GM18861 (cell line): Measurements from ENCODE around the gene SLC16A14.
A peak's percentile ranks its signal among the peaks of the same experiment; 100 is the strongest.

Experiments
- ATAC-seq: cut with Tn5 transposase; IDR thresholded peaks from one replicate; pipeline ENCODE4 v1.9.1; 2021; ENCODE audit not compliant: unreplicated experiment

Gene SLC16A14

DNA sequence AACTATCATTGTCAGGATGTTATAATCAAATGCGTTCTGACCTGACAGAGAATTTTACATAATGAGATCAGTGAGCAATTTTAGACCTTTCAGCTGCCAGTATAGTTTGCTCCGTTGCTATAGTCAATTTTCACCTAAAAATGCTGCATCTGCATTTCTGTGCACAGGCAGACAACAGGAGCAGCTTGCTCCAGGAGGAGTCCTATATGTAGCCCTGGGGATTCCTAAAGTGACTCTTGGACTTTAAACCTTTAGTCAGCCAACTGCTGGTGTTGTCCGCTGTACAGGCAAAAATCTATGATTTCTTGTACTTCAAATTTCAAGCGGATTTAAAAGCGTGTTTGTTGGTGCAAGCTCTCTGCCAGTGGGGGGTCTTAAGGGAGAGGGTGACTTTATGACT is 25.7 kb downstream of the SLC16A14 start:
- ATAC-seq, result no peak

DNA sequence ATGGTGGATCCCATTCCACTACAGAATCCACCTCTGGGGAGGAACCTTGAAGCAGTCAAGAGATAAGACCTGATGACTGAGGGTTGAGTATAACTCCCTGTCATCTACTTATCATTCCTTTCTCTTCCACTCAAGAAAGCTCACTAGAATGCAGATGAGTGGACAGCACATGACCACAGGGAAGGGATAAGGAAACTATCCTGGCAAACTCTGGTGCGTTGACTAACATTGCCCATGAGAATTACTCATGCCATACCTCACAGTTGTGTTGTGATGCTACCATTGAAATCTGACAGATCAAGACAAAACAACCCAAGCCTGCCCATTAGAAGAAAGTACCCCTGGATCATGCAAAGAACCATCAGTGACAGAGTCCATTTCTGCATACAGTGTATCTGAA is 26.5 kb downstream of the SLC16A14 start:
- ATAC-seq, result no peak

DNA sequence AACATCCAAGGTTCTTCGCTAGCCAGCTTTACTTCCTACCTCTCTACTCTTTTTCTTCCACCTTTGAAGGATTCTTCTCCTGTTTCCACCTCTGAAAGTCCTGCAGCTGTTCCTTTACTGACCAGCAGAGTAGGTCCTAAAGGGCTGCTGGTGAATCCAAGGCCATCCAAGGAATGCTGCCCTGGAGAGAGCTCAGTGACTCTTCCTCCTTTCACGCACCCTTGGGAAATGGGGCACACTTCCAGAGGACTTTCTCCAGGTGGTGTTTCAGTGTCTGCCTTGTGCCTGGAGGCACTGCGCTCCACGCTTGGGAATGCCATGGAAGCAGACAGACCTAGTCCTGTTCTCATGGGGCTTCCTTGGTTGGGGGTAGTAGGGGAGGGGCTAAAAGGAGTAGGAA is 45.4 kb downstream of the SLC16A14 start:
- ATAC-seq, result no peak

DNA sequence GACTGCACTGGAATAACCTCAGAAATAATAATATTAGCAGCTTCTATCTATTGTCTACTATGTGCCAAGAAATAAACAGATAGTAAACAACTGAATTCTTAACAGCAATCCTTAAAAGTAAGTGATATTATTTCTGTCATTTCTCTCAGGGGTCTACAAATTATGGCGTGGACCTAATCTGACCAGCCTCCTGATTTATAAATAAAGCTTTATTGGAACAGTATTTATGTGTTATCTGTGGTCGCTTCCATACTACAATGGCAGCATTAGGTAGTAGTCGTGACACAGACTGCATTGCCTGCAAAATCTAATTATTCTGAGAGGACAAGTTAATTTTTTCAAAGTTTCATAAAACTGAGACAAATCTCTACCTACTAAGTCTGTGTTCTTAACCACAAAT is 49.0 kb downstream of the SLC16A14 start:
- no peak for ATAC-seq

GRCh38 chr2:230018153-230018552 is 50.6 kb downstream of the SLC16A14 start:
- no peak for ATAC-seq

DNA sequence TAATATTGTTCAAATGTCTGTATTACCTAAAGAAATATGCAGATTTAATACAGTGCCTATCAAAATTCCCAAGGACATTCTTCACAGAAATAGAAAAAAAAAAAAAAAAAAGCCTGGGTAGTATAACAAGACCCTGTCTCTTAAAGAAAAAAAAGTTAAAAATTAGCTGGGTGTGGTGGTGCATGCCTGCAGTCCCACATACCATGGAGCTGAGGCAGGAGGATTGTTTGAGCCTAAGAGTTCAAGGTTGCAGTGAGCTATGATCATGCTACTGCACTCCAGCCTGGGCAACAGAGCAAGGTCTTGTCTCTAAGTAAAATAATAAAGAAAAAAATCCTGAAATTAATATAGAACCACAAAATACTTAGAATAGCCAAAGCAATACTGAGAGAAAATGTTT is 51.9 kb downstream of the SLC16A14 start:
- ATAC-seq, result no peak

DNA sequence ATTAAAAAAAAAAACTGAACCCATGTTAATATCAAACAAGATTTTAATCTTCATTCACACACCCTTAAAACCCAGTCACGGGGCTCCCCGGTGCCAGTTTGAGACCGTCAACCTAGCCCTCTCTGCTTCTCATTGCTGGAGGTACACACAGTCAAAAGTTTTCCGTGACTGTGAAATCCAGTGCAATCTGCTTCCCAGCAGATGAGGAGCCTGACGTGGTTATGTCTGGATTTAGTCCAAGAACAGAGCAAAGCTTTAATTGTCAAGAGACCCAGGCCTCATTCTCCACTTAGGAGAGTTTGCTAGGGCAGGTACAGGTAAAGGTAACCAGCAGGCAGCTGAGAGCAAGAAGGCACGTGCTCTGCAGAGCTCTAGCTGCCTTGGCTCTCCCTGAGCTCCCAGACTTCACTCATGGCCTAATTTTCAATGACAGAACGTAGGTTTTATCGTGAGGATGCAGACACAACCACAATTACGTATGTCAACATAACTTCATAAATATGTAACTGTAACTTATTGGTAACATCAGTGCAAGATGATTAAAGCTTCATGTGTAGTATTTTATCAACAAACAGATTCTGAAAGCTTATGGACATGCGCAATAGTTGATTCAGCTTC is 56.3 kb downstream of the SLC16A14 start:
- no peak for ATAC-seq

- no peak for ATAC-seq
These were observed 57.1 kb downstream of the SLC16A14 start for GRCh38 chr2:230011617-230012016.

DNA sequence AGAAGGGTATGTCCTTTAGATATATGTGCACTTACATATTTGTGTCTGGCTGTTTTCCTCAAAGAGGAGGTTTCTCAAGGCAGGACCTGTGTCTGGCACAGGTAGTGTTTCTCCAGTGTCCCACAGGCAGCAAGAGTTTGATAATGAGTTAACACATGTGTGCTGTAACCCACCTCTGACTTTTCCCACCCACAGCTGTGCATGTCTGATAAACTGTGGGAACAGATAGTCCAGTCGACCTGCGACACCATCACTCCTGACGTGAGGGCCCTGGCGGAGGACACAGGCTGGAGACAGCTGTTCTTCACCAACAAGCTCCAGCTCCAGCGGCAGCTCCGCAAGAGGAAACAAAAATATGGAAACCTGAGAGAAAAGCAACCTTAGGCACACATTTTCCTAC is 58.2 kb downstream of the SLC16A14 start:
- ATAC-seq, result no peak

GRCh38 chr2:230008708-230009066 is 60.0 kb downstream of the SLC16A14 start:
- no peak for ATAC-seq

DNA sequence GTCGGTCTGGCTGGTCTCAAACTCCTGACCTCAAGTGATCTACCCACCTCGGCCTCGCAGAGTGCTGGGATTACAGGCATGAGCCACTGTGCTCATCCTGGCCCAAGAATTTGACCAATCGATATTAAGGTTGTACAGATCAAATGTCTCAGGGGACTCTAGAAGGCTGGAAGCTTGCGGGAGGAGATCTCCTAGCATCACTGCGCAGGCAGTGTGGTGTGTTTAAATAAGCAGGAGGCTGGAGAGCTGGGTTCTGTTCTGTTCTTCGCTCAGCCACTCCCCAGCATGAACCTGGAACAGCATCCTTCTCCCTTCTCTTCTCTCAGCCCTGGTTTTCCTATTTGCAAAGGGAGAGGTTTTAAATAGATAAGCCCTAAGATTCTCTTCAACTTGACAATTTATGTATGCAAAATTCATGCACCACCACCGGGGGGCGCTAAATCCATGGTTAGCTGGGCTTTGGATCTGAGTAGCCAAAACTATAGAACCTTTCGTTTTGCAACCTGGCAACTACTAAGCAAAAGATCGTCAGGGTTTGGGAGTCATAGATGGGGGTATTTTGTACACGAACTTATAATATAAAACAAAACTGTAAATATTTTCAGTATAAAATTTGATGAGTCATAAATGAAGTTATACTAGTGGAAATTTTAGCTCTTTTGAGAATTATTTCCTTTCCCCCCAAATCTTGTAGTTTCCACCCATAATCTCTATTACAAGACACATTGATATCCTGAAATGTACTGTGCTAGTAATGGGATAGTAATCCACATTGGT is 60.6 kb downstream of the SLC16A14 start:
- no peak for ATAC-seq

DNA sequence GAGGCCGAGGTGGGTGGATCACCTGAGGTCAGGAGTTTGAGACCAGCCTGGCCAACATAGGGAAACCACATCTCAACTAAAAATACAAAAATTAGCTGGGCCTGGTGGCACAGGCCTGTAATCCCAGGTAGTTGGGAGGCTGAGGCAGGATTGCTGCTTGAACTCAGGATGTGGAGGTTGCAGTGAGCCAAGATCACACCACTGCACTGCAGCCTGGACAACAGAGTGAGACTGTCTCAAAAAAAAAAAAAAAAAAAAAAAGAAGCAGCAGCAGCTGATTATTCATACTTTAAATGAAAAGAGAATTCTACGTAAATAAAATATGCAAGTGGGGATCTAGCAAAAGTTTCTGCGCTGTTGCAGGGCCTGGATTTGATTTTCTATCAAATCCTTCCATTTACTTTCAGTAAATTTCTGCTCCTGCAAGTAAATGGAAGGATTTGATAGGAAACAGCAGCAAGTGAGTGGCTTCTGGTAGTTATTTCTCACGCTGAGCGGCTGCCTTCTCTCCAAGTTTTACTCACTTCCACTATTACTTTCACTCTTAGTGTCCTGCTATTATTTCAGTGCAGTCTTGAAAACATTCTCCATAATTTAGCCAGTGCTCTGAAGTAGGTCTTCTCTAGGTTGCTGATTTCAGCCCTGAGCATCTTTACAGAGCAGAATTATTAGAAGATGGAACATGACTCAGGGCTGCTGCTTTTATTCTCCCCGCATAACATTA is 68.4 kb downstream of the SLC16A14 start:
- peak; percentile 97 for ATAC-seq

DNA sequence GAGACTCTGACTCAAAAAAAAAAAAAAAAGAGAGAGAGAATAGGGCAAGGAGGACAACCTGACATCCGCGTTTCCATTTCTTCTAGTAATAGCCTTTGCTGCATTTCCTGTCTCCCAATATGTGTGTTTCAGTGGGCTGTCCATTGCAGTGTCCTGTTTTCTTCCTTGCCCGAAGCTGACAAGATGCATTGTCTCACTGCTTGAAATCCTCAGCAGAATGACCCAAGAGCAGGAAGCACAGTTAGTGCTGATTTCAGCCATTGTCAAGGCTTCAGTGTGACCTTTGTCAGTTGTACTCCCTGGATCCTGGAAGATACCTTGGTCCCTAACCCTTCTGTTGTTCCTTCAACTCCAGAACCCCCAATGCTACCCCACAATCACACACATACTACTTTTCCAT is 71.2 kb downstream of the SLC16A14 start:
- ATAC-seq, result no peak

DNA sequence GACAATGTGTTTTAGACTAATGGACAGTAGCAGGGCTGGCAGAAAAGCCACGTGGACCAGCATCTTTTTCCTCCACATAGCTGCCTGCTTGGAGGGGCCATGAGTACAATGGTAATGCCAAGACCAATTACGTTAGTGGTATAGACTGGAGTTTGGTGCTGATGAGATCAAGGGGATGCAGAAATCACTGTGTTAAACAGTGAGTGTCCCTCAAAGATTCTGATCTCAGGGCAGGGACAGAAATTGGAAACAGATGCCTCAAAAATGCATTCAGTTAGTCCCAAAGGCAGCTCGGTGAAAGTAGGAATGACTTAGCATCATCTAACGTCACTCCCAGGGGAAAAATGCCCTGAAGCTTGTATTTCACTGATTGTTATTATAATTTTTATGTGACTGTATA is 72.4 kb downstream of the SLC16A14 start:
- ATAC-seq, result no peak

DNA sequence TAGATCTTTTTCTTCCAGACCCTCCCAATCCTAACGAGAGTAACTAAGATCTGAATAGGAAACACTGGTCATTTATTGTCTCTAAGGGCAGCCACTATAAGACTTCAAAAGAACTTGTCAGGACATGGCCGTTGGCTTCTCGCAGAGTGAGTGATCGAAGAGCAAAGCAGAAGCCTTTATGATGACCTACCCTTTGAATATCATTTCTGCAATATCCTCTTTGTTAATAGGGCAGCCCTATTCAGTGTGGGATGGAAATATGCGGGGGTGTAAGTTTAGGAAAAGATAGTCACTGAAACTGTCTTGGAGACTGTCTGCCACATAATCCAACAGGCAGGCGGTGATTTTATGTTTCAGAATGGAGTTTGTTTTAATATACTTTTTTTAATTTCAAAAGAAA is 75.5 kb downstream of the SLC16A14 start:
- ATAC-seq, result no peak
